Activated naive CD8-positive, alpha-beta T cell treated with anti-CD3 and anti-CD28 coated beads for 36 hours (primary cell): ENCODE measurements around the gene USP12. TPM values are rescaled to one million over a fixed set of nuclear protein-coding genes. Genes with fewer than 3 reads are reported as not detected.

Experiments
- DNase-seq: peaks from one replicate; pipeline ENCODE4 v3.0.0; 2021
- H3K27ac Mint-ChIP-seq: one replicate; pipeline ENCODE4 v1.8.0; 2022; ENCODE audit warnings: mild to moderate bottlenecking, moderate library complexity, mixed read lengths
- H3K27me3 Mint-ChIP-seq: one replicate; pipeline ENCODE4 v1.8.0; 2022; ENCODE audit warnings: mild to moderate bottlenecking, mixed read lengths
- H3K36me3 Mint-ChIP-seq: one replicate; pipeline ENCODE4 v1.8.0; 2021; ENCODE audit warnings: mild to moderate bottlenecking, mixed read lengths
- H3K4me1 Mint-ChIP-seq: one replicate; pipeline ENCODE4 v1.8.0; 2021; ENCODE audit warnings: mixed read lengths
- H3K4me3 Mint-ChIP-seq: one replicate; pipeline ENCODE4 v1.8.0; 2022; ENCODE audit warnings: mild to moderate bottlenecking, moderate library complexity, mixed read lengths
- H3K9me3 Mint-ChIP-seq: one replicate; pipeline ENCODE4 v1.8.0; 2022; ENCODE audit warnings: mixed read lengths
- total RNA-seq, 2 experiments: library from RNA; stranded (reverse); gene quantifications; one replicate each; pipeline ENCODE4 v1.2.3, GENCODE V29; 2021

Gene USP12
- total RNA-seq, 2 experiments from 2014 or later = 48.4 to 48.9 TPM

GRCh38 chr13:27171827-27172494 is 350 bp upstream of the USP12 start:
- Mint-ChIP-seq H3K4me3 (peak overlapping the region; percentile 84), H3K4me1 (peaks cover 49% of the 10 kb centered on the region), H3K9me3 (no peaks in the 10 kb centered on the region), H3K27ac (peak overlapping the region; percentile 83), H3K36me3 (peaks cover 3% of the 10 kb centered on the region), H3K27me3 (no peaks in the 10 kb centered on the region)
- DNase-seq = peak; percentile 92

GRCh38 chr13:27170516-27171243 is 931 bp downstream of the USP12 start:
- no peaks in the 10 kb centered on the region for H3K27me3 Mint-ChIP-seq
- peak overlapping the region; percentile 99 for H3K27ac Mint-ChIP-seq
- peaks cover 3% of the 10 kb centered on the region for H3K36me3 Mint-ChIP-seq
- H3K4me1 Mint-ChIP-seq = peaks cover 55% of the 10 kb centered on the region
- H3K4me3 Mint-ChIP-seq = peak overlapping the region; percentile 98
- peak; percentile 48 for DNase-seq
- H3K9me3 Mint-ChIP-seq = no peaks in the 10 kb centered on the region

- peak overlapping the region; percentile 98 for H3K4me3 Mint-ChIP-seq
- no peaks in the 10 kb centered on the region for H3K9me3 Mint-ChIP-seq
- peaks cover 4% of the 10 kb centered on the region for H3K36me3 Mint-ChIP-seq
- peak overlapping the region; percentile 99 for H3K27ac Mint-ChIP-seq
- H3K27me3 Mint-ChIP-seq = no peaks in the 10 kb centered on the region
- no peak for DNase-seq
- H3K4me1 Mint-ChIP-seq = peaks cover 58% of the 10 kb centered on the region
Observed at GRCh38 chr13:27170221-27170515, 1.4 kb downstream of the USP12 start.

GRCh38 chr13:27168906-27169657 is 2.5 kb downstream of the USP12 start:
- H3K4me3 Mint-ChIP-seq = peak overlapping the region; percentile 98
- no peaks in the 10 kb centered on the region for H3K9me3 Mint-ChIP-seq
- no peak for DNase-seq
- no peaks in the 10 kb centered on the region for H3K27me3 Mint-ChIP-seq
- H3K36me3 Mint-ChIP-seq = peaks cover 4% of the 10 kb centered on the region
- H3K4me1 Mint-ChIP-seq = peaks cover 59% of the 10 kb centered on the region
- H3K27ac Mint-ChIP-seq = peak overlapping the region; percentile 99

GRCh38 chr13:27168086-27168485 is 3.5 kb downstream of the USP12 start:
- Mint-ChIP-seq H3K27ac (peak overlapping the region; percentile 9), H3K4me1 (peaks cover 67% of the 10 kb centered on the region), H3K36me3 (peaks cover 8% of the 10 kb centered on the region), H3K4me3 (peak overlapping the region; percentile 58), H3K27me3 (no peaks in the 10 kb centered on the region), H3K9me3 (peaks cover 3% of the 10 kb centered on the region)
- DNase-seq = no peak

GRCh38 chr13:27166313-27166712 is 5.3 kb downstream of the USP12 start:
- peaks cover 3% of the 10 kb centered on the region for H3K9me3 Mint-ChIP-seq
- peaks cover 18% of the 10 kb centered on the region for H3K36me3 Mint-ChIP-seq
- no peak for DNase-seq
- peaks cover 70% of the 10 kb centered on the region for H3K4me1 Mint-ChIP-seq
- no peak overlapping the region for H3K4me3 Mint-ChIP-seq
- no peaks in the 10 kb centered on the region for H3K27me3 Mint-ChIP-seq
- no peak overlapping the region for H3K27ac Mint-ChIP-seq

- DNase-seq = no peak
- Mint-ChIP-seq H3K27me3 (no peaks in the 10 kb centered on the region), H3K36me3 (peaks cover 38% of the 10 kb centered on the region), H3K9me3 (peaks cover 8% of the 10 kb centered on the region), H3K4me1 (peaks cover 62% of the 10 kb centered on the region), H3K4me3 (no peak overlapping the region), H3K27ac (no peak overlapping the region)
Observed at GRCh38 chr13:27161980-27162379, 9.6 kb downstream of the USP12 start.

- no peak for DNase-seq
- H3K27ac Mint-ChIP-seq = no peak overlapping the region
- no peak overlapping the region for H3K4me3 Mint-ChIP-seq
- H3K9me3 Mint-ChIP-seq = peaks cover 8% of the 10 kb centered on the region
- H3K4me1 Mint-ChIP-seq = peaks cover 58% of the 10 kb centered on the region
- H3K27me3 Mint-ChIP-seq = no peaks in the 10 kb centered on the region
- H3K36me3 Mint-ChIP-seq = peaks cover 44% of the 10 kb centered on the region
Observed at GRCh38 chr13:27161423-27161822, 10.2 kb downstream of the USP12 start.

GRCh38 chr13:27160657-27161295 is 10.8 kb downstream of the USP12 start:
- peaks cover 50% of the 10 kb centered on the region for H3K36me3 Mint-ChIP-seq
- DNase-seq = no peak
- peaks cover 12% of the 10 kb centered on the region for H3K9me3 Mint-ChIP-seq
- H3K4me3 Mint-ChIP-seq = peak overlapping the region; percentile 40
- H3K4me1 Mint-ChIP-seq = peaks cover 56% of the 10 kb centered on the region
- H3K27ac Mint-ChIP-seq = peak overlapping the region; percentile 75
- H3K27me3 Mint-ChIP-seq = no peaks in the 10 kb centered on the region

GRCh38 chr13:27159806-27160563 is 11.6 kb downstream of the USP12 start:
- Mint-ChIP-seq H3K4me3 (no peak overlapping the region), H3K4me1 (peaks cover 51% of the 10 kb centered on the region), H3K27me3 (no peaks in the 10 kb centered on the region), H3K27ac (peak overlapping the region; percentile 75), H3K36me3 (peaks cover 49% of the 10 kb centered on the region), H3K9me3 (peaks cover 12% of the 10 kb centered on the region)
- DNase-seq = no peak

GRCh38 chr13:27158335-27158734 is 13.3 kb downstream of the USP12 start:
- no peaks in the 10 kb centered on the region for H3K27me3 Mint-ChIP-seq
- H3K9me3 Mint-ChIP-seq = peaks cover 12% of the 10 kb centered on the region
- no peak overlapping the region for H3K27ac Mint-ChIP-seq
- H3K4me1 Mint-ChIP-seq = peaks cover 51% of the 10 kb centered on the region
- DNase-seq = no peak
- peaks cover 55% of the 10 kb centered on the region for H3K36me3 Mint-ChIP-seq
- no peak overlapping the region for H3K4me3 Mint-ChIP-seq

GRCh38 chr13:27151798-27152599 is 19.6 kb downstream of the USP12 start:
- H3K27ac Mint-ChIP-seq = peak overlapping the region; percentile 77
- no peak for DNase-seq
- no peak overlapping the region for H3K4me3 Mint-ChIP-seq
- H3K9me3 Mint-ChIP-seq = peaks cover 12% of the 10 kb centered on the region
- no peaks in the 10 kb centered on the region for H3K27me3 Mint-ChIP-seq
- H3K4me1 Mint-ChIP-seq = peaks cover 64% of the 10 kb centered on the region
- peaks cover 45% of the 10 kb centered on the region for H3K36me3 Mint-ChIP-seq

- Mint-ChIP-seq H3K4me3 (no peak overlapping the region), H3K27ac (peak overlapping the region; percentile 54), H3K4me1 (peaks cover 80% of the 10 kb centered on the region), H3K27me3 (no peaks in the 10 kb centered on the region), H3K36me3 (peaks cover 37% of the 10 kb centered on the region), H3K9me3 (peaks cover 7% of the 10 kb centered on the region)
- no peak for DNase-seq
Observed at GRCh38 chr13:27149702-27150101, 21.9 kb downstream of the USP12 start.

GRCh38 chr13:27148900-27149299 is 22.7 kb downstream of the USP12 start:
- Mint-ChIP-seq H3K4me1 (peaks cover 74% of the 10 kb centered on the region), H3K4me3 (no peak overlapping the region), H3K27ac (peak overlapping the region; percentile 73)

More at GRCh38 chr13:27148900-27149299, 22.7 kb downstream of the USP12 start:
- DNase-seq = no peak
- H3K27me3 Mint-ChIP-seq = no peaks in the 10 kb centered on the region
- H3K36me3 Mint-ChIP-seq = peaks cover 38% of the 10 kb centered on the region
- peaks cover 7% of the 10 kb centered on the region for H3K9me3 Mint-ChIP-seq
